GM19025 (cell line): ENCODE measurements around the gene EIF2B2.
"Not testable (repeated sequence)": the region's sequence is repeated elsewhere in the genome, so short reads cannot be mapped to it uniquely, and the experiment has no call there.

Experiments used
- ATAC-seq: cut with Tn5 transposase; IDR thresholded peaks from one replicate; pipeline ENCODE4 v1.9.1; 2021; ENCODE audit warnings: mild to moderate bottlenecking, low read depth, moderate library complexity; ENCODE audit not compliant: unreplicated experiment

EIF2B2 gene

DNA sequence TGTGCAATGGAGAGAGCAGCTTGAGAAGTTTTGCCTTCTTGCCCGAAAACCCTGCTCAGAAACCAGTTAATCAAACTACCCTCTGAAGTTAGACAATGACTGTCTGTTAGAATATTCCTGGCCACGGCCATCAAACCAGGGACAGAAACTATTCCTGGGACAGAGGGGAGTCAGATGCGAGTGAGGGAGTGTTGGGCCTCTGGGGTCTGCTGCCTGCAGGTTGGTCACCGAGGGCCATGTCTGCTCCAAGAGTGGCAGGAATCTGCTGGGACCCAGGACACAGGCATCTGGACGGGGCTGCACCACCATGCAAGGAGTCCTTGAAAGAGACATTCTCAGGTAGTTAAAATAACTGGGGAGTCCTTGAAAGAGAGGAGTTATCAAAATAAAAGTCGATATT lies 16.9 kb upstream of the EIF2B2 start:
- no peak for ATAC-seq

DNA sequence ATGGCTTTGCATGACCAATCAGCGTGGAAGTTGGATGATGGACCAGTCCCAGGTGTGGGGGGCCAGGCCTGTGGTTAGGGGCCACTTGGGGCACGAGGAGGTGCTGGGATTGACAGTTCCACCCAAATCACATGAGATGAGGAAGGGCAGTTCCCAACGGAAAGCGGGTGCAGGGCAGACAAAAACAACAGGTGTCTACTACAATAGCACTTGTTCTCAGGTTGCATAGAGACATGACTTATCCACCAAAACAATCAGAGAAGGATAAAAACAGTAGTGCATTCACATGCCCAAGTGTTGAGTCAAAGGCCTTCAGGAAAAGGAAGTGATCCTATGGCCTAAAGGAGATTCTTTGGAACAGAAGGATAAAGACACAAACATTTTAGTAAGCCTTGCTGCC lies 14.6 kb upstream of the EIF2B2 start:
- ATAC-seq, result no peak

DNA sequence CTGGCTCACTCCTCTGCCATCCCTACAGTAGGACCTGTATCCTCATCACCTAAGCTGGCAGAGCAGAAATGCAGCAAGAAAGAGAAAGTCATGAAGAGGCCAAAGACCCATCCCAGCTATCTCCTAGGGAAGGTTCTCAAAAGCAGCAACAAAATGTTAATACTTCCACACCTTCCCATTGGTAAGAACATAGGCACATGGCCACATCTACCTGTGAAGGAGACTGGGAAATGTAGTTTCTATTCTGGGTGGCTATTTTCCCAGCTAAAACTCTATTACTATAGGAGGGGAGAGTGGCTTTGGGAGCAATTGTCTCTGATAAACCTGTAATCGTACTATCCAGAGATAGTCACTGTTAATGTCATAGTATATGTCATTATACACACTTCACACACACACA lies 13.7 kb upstream of the EIF2B2 start:
- no peak for ATAC-seq

DNA sequence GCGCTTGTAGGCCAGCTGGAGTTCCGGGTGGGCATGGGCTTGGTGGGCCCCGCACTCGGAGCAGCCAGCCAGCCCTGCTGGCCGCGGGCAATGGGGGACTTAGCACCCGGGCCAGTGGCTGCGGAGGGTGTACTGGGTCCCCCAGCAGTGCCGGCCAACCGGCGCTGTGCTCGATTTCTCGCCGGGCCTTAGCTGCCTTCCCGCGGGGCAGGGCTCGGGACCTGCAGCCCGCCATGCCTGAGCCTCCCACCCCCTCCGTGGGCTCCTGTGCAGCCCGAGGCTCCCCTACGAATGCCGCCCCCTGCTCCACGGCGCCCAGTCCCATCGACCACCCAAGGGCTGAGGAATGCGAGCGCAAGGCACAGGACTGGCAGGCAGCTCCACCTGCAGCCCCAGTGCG lies 8.5 kb upstream of the EIF2B2 start:
- ATAC-seq, result not testable (repeated sequence)

DNA sequence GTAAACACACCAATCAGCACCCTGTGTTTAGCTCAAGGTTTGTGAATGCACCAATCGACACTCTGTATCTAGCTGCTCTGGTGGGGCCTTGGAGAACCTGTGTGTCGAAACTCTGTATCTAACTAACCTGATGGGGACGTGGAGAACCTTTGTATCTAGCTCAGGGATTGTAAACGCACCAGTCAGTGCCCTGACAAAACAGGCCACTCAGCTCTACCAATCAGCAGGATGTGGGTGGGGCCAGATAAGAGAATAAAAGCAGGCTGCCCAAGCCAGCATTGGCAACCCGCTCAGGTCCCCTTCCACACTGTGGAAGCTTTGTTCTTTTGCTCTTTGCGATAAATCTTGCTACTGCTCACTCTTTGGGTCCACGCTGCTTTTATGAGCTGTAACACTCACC lies 6.9 kb upstream of the EIF2B2 start:
- ATAC-seq, result not testable (repeated sequence)

- ATAC-seq, result no peak
Measured at GRCh38 chr14:75001261-75001660, 1.5 kb upstream of the EIF2B2 start.

DNA sequence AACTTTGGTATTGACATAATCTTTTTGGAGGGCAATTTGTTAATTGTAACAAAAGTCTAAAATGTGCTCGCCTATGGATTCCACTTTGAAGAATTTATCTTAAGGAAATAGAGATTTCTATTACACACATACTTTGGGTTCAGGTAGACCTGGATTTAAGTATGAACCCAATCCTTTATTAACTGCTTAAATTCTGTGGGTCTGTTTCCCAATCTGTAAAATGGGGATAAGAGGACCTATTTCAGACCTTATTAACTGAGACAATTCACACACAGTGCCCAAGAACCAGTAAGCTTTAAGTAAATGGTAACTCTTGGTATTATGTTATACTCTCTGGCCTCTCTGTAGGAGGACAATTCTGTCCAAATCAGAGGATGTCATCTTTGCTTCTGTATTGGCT lies 822 bp upstream of the EIF2B2 start:
- ATAC-seq, result no peak

GRCh38 chr14:75003250-75004027 lies 718 bp downstream of the EIF2B2 start:
- ATAC-seq, result no peak

DNA sequence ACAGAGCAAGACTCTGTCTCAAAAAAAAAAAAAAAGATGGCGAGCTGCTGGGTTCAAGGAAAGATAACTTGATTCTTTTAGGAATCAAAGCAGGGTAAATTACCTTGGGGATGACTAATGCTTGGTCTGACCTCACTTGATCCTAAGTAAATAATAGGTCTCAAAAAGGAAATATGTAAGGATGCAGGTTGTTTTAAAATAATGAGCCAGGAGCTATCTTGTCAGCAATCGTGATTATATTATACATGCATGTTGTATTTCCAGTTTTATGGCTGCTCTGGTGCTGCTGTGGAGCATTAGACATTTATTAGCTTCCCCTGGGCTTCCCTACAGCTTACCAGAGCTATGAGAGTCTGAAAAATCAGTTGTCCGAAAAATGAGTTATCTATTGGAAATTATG lies 2.6 kb downstream of the EIF2B2 start:
- ATAC-seq, result no peak

GRCh38 chr14:75009176-75009575 lies 6.5 kb downstream of the EIF2B2 start:
- no peak for ATAC-seq

- no peak for ATAC-seq
Measured at GRCh38 chr14:75010472-75011093, 7.9 kb downstream of the EIF2B2 start.

- ATAC-seq, result no peak
Measured at GRCh38 chr14:75011356-75011994, 8.8 kb downstream of the EIF2B2 start.

DNA sequence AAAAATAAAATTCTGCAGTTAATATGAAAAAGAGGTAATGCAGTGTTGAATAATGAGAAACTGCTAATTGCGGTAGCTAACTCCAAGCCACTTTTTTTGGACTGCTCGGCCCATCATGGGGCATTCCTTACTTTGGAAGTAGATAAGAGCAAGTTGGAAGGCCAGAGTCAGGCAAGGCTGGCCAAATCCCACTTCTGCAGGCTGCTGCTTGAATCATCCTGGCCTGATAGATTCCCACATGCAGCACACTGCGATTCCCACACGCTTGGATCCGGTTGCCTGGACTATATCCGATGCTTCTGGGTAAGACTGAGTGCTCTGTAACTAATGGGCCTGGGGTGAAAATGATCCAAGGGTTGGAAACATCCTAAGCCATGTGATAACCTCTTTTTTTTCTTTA lies 10.6 kb downstream of the EIF2B2 start:
- no peak for ATAC-seq

DNA sequence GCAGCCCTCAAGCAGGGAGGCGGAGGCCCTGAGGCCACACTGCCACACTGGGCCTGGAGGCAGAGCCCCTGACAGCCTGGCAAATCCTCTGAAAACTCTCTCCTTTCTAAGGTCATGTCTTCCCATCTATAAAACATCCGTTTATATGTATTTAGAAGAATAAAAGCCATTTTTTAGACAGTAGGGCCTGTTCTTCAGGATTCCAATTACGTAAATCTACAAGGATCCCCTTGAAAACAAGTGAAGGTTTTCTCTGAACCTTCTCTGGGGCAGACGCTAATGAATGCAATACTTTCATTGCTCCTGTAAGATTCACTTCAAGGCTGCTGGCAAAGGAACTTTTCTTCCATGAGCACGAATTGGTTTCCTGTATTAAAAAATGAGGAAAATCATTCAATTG lies 12.8 kb downstream of the EIF2B2 start:
- ATAC-seq, result no peak

GRCh38 chr14:75016815-75017214 lies 14.1 kb downstream of the EIF2B2 start:
- ATAC-seq, result no peak

DNA sequence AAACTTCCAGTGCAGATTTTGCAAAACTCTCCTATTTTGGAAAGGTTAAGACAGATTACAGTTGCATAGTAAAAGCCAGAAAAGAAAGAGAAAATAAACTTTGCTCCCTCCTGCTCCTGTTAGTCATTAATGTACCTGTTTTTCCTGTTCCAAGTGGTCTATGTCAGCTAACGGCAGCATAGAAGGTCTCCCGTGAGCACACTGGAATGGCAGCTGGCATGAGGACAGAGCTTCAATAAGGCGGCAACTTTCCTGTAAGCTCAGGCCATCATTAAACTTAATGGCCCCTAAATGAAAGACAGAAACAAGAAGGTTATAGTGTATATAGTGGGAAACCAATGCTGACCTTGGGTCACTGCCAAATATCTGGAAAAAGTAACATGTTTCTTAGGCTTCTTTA lies 16.0 kb downstream of the EIF2B2 start:
- no peak for ATAC-seq

- ATAC-seq, result no peak
Measured at GRCh38 chr14:75022655-75023054, 19.9 kb downstream of the EIF2B2 start.

DNA sequence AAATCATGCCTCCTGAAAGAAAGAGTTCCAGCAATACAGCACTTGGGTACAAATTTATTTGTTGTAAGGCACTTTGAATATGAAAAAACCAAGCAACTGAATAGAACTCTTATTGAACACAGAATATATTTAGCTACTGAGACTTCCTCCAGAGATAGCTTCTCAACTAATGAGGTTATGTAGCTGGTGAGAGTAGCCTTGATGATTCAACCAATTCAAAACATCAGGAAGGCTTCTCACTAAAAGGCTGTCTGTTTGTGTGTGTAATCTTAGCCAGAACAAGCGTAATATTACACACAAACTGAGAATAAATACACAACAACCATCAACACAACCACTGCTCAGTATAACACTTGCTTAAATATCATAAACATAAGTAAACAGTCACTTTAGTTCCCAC lies 20.4 kb downstream of the EIF2B2 start:
- ATAC-seq, result no peak

- ATAC-seq, result no peak
Measured at GRCh38 chr14:75025082-75025481, 22.4 kb downstream of the EIF2B2 start.

- no peak for ATAC-seq
Measured at GRCh38 chr14:75025876-75026275, 23.2 kb downstream of the EIF2B2 start.

GRCh38 chr14:75030147-75030546 lies 27.4 kb downstream of the EIF2B2 start:
- ATAC-seq, result no peak

DNA sequence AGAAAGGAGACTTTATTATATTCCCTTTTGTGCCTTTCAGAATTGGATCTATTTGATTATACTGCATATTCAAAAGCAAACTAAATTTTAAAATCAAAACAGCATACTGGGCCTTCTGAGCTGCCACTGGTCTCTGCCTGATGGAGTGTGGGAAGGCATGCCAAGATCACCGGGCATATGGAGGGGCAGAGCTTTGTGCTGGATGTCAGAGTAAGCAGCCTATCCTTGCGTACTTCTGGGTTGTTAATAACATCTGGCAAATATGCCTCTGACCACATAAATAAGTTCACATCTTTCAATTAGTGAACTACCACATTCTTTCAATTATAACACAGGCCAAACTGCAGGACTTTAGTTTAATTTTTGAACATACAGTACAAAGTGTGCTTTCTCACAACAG lies 30.2 kb downstream of the EIF2B2 start:
- ATAC-seq, result no peak
